HFF-Myc (cell line): Measurements from ENCODE around the gene GOLT1A.

ENCODE experiments used
- DNase-seq: peaks from one replicate; pipeline ENCODE4 v3.0.0-alpha.2; 2011; ENCODE audit warnings: low read depth; ENCODE audit errors: extremely low read depth
- H3K4me3 ChIP-seq: replicated peaks from 2 replicates; pipeline ENCODE4 v1.5.1; 2011; ENCODE audit warnings: low read depth, mild to moderate bottlenecking, control low read depth, low read length
- CTCF ChIP-seq: IDR thresholded peaks from 2 replicates; pipeline ENCODE4 v1.5.1; 2012; ENCODE audit warnings: mild to moderate bottlenecking, low read depth, low read length, control low read depth; ENCODE audit errors: missing control alignments

Gene GOLT1A

GRCh38 chr1:204224655-204225054, 10.9 kb upstream of the GOLT1A start:
- DNase-seq: no peak
- no peak for TF ChIP-seq CTCF
- no peak overlapping the region for H3K4me3 ChIP-seq

- TF ChIP-seq CTCF: no peak
- no peak overlapping the region for H3K4me3 ChIP-seq
- DNase-seq: no peak
These were observed 9.5 kb upstream of the GOLT1A start for GRCh38 chr1:204223129-204223860.

GRCh38 chr1:204222764-204223055, 8.9 kb upstream of the GOLT1A start:
- no peak for TF ChIP-seq CTCF
- DNase-seq: no peak
- no peak overlapping the region for H3K4me3 ChIP-seq

GRCh38 chr1:204222006-204222763, 8.4 kb upstream of the GOLT1A start:
- no peak for DNase-seq
- no peak for TF ChIP-seq CTCF
- H3K4me3 ChIP-seq: no peak overlapping the region

- no peak overlapping the region for H3K4me3 ChIP-seq
- DNase-seq: no peak
- no peak for TF ChIP-seq CTCF
These were observed 7.5 kb upstream of the GOLT1A start for GRCh38 chr1:204221271-204221670.

- DNase-seq: no peak
- no peak overlapping the region for H3K4me3 ChIP-seq
- no peak for TF ChIP-seq CTCF
These were observed 6.3 kb upstream of the GOLT1A start for GRCh38 chr1:204219971-204220616.
